Fibroblast of villous mesenchyme (primary cell): ENCODE measurements around the gene OR10C1. TPM values are rescaled to one million over a fixed set of nuclear protein-coding genes. Genes with fewer than 3 reads are reported as not detected.

Experiments used
- DNase-seq: peaks from one replicate; pipeline ENCODE4 v3.0.0-alpha.2; 2010; ENCODE audit warnings: low read depth
- H3K4me3 ChIP-seq: 2 replicates; pipeline ENCODE4 v1.5.1; 2011; ENCODE audit warnings: low read depth, mild to moderate bottlenecking, low read length
- CTCF ChIP-seq: IDR thresholded peaks from 2 replicates; pipeline ENCODE4 v1.5.1; 2012; ENCODE audit warnings: low read depth, mild to moderate bottlenecking, low read length; ENCODE audit not compliant: insufficient read depth
- total RNA-seq: library from RNA; depleted of rRNA; stranded (reverse); fragments of >200 nt; gene quantifications from 2 replicates; pipeline ENCODE4 v1.2.3, GENCODE V29; 2012

OR10C1 gene
- total RNA-seq: not detected in 2 replicates

DNA sequence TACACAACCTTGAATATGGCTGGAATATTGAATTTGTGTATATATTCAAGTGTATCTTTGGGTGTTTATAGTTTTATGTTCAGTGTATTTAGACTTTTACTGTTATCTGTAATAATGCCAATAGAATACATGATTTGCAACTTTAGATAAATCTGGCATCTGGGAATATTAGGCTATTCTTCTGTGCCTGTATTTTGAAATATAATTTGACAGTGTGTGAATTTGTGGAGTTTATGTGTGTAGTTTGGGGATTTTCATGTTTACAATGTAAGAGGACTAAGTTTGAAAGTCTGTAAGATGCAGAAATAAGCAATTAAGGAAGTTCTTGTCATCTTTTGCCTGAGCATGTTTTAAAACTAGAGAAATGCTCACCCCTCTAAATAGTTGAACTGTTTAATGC is at the start of gene OR10C1:
TSS of gene OR10C1 (plus strand) at position 301 of the 400 bp plus-strand sequence. CDS start 710 bp downstream, outside the sequence.
- DNase-seq: no peak
- no peak within 1 kb of the TSS for H3K4me3 ChIP-seq

GRCh38 chr6:29395331-29395730 is 43.8 kb upstream of the OR10C1 start, which contains the start of gene OR12D2:
TSS of gene OR12D2 (plus strand) at chr6:29395631. CDS start at chr6:29396700, 1,069 bp downstream.
- H3K4me3 ChIP-seq: no peak within 1 kb of the TSS
- no peak for DNase-seq
- no peak for TF ChIP-seq CTCF

More for the DNA sequence above, at the start of gene OR10C1:
- TF ChIP-seq CTCF: no peak

- no peak for DNase-seq
- H3K4me3 ChIP-seq: no peak overlapping the region
- no peak for TF ChIP-seq CTCF
Observed at GRCh38 chr6:29399525-29399924, 39.6 kb upstream of the OR10C1 start.

- no peak for DNase-seq
- TF ChIP-seq CTCF: no peak
- no peak overlapping the region for H3K4me3 ChIP-seq
Observed at GRCh38 chr6:29403801-29404200, 35.3 kb upstream of the OR10C1 start.

GRCh38 chr6:29414588-29414987 is 24.5 kb upstream of the OR10C1 start, which contains the start of gene OR12D1:
TSS of gene OR12D1 (plus strand) at chr6:29414928.
- no peak for DNase-seq
- no peak within 1 kb of the TSS for H3K4me3 ChIP-seq
- TF ChIP-seq CTCF: no peak

DNA sequence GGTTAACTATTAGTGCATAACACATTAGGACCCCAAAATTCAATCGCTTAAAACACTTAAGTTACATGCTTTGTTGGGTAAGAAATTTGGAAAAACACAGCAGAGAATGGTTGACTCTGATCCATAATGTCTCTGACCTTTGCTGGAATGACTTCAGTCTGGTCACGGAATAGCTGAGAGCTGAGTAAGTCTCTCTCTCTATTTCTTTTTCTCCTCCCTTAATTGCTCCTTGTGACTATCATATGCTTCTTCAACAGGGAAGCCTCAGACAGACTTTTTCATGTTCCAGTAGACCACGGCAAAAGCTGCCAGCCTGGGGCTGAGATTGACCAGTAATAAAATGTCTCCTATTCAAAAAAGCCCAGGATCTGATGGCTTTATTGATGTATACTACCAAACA is 19.6 kb upstream of the OR10C1 start:
- DNase-seq: no peak
- H3K4me3 ChIP-seq: no peak overlapping the region
- no peak for TF ChIP-seq CTCF

DNA sequence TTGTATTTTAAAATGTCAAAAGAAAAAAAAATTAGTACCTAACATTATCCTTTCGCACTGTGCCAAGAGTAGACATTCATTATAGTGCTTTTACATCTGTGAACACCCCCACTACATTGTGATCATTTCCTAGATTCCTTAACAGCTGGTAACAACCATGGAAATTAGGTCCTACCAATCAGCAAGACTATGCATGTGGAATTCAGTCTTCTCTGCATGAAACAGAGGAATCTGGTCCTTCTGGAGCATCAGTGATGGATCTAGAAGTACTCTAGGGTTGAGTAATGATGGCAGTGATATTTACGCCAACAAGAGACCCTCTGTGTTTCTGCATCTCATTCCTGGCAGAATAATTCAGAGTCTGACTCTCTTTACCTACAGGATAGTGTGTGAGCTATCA is 14.9 kb upstream of the OR10C1 start:
- H3K4me3 ChIP-seq: no peak overlapping the region
- no peak for TF ChIP-seq CTCF
- no peak for DNase-seq
